ENCODE measurements around the gene RRAGD. TPM values are rescaled to one million over a fixed set of nuclear protein-coding genes. Genes with fewer than 3 reads are reported as not detected.

Gene RRAGD
- total and polyA plus RNA-seq, 2 of the 13 experiments (the other 11 are each of a cell fraction or from before 2014, with no cell fraction given), result 0.35 to 0.53 TPM

GRCh38 chr6:89352278-89353117, 59.6 kb downstream of the RRAGD start, which contains the start of gene UBE2J1 (continued):
- TF ChIP-seq CENPX (CRISPR knock-in tag; IDR thresholded peaks at IDR 0.05) (no peak), ZC3H13 (CRISPR knock-in tag; IDR thresholded peaks at IDR 0.05) (no peak), CSRNP1 (CRISPR knock-in tag; IDR thresholded peaks at IDR 0.05) (peak; percentile 38; the same call in 1 of the 2 replicates), BRCA1 (CRISPR knock-in tag; IDR thresholded peaks at IDR 0.05) (peak; percentile 46; the same call in 1 of the 2 replicates), ASH2L (IDR thresholded peaks at IDR 0.05; ENCODE audit: insufficient read length, low read depth, low read length) (peak; percentile 88), CEBPB (IDR thresholded peaks at IDR 0.05; ENCODE audit: borderline replicate concordance, low read depth, low read length) (peak; percentile 92), ZNF607 (CRISPR knock-in tag; IDR thresholded peaks at IDR 0.05; ENCODE audit: borderline replicate concordance) (no peak; the same call in 1 of the 2 replicates), REL (CRISPR knock-in tag; conservative IDR thresholded peaks at IDR 0.05) (0 out of 2 replicates have a peak, but pooled peaks have one; percentile 46), POGZ (CRISPR knock-in tag; IDR thresholded peaks at IDR 0.05) (no peak; the same call in 1 of the 2 replicates), FOXC1 (CRISPR knock-in tag; IDR thresholded peaks at IDR 0.05; ENCODE audit: borderline replicate concordance) (peak; percentile 72; the same call in 1 of the 2 replicates), ZBTB7B (CRISPR knock-in tag; IDR thresholded peaks at IDR 0.05) (peak; percentile 72), ZNF672 (CRISPR knock-in tag; IDR thresholded peaks at IDR 0.05) (no peak), CSRNP2 (CRISPR knock-in tag; conservative IDR thresholded peaks at IDR 0.05; ENCODE audit: low read depth) (no peak; the same call in 1 of the 2 replicates), NCOA1 (CRISPR knock-in tag; IDR thresholded peaks at IDR 0.05) (no peak), SRF (IDR thresholded peaks at IDR 0.05; ENCODE audit: low read depth, low read length) (no peak), ZNF883 (CRISPR knock-in tag; IDR thresholded peaks at IDR 0.05; ENCODE audit: not compliant biosample characterization) (no peak), PAWR (CRISPR knock-in tag; IDR thresholded peaks at IDR 0.05; ENCODE audit: borderline replicate concordance) (0 out of 2 replicates have a peak, but pooled peaks have one; percentile 32), MEIS1 (CRISPR knock-in tag; IDR thresholded peaks at IDR 0.05; ENCODE audit: borderline replicate concordance) (no peak), SNRNP70 (IDR thresholded peaks at IDR 0.05; ENCODE audit: low read depth, low read length) (no peak), ZKSCAN1 (IDR thresholded peaks at IDR 0.05; ENCODE audit: low read length) (no peak), ZNF280B (CRISPR knock-in tag; IDR thresholded peaks at IDR 0.05; ENCODE audit: borderline replicate concordance) (no peak)
- TF ChIP-seq, protein P1, sequence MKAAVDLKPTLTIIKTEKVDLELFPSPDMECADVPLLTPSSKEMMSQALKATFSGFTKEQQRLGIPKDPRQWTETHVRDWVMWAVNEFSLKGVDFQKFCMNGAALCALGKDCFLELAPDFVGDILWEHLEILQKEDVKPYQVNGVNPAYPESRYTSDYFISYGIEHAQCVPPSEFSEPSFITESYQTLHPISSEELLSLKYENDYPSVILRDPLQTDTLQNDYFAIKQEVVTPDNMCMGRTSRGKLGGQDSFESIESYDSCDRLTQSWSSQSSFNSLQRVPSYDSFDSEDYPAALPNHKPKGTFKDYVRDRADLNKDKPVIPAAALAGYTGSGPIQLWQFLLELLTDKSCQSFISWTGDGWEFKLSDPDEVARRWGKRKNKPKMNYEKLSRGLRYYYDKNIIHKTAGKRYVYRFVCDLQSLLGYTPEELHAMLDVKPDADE (CRISPR knock-in tag; IDR thresholded peaks at IDR 0.05), result no peak

Measured in HepG2 (cell line).